Tongue (tissue), 2 donors: ENCODE results near the gene GABRB2. TPM values are rescaled to one million over a fixed set of nuclear protein-coding genes. Genes with fewer than 3 reads are reported as not detected.

ENCODE experiments used
- DNase-seq: peaks from one replicate; pipeline ENCODE4 v3.0.0-alpha.2; 2015
- total RNA-seq: library from RNA; depleted of rRNA; stranded (reverse); fragments of >200 nt; gene quantifications from one replicate; pipeline ENCODE4 v1.2.3, GENCODE V29; 2014

GABRB2 gene
- total RNA-seq, 1 donor from 2014 or later = 0.10 TPM

- DNase-seq = no peak
Measured at GRCh38 chr5:161387121-161387520, 159.4 kb downstream of the GABRB2 start.

DNA sequence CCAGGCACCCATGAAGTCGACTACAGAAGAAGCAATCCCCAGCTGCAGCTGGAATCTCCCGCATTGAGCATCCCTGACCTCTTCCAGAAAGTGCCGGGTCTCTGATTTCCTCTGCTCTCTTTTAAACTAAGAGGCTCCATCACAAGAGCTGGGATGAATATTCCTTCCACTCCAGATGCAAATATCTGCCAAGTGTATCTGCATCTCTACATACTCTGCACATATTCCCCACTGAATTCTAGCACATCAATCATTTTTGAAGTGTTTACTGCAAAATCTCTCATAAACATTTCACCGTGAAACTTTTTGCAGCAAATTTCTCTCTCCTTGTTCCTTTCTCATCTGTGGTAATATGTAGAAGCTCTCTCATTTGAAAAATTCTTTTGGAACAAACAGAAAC lies 161.5 kb downstream of the GABRB2 start:
- peak; percentile 49 for DNase-seq

- peak; percentile 49 for DNase-seq
Measured at GRCh38 chr5:161382685-161383084, 163.8 kb downstream of the GABRB2 start.

GRCh38 chr5:161380486-161380885 lies 166.0 kb downstream of the GABRB2 start:
- DNase-seq = peak; percentile 58

GRCh38 chr5:161378701-161379100 lies 167.8 kb downstream of the GABRB2 start:
- no peak for DNase-seq

GRCh38 chr5:161376034-161376433 lies 170.5 kb downstream of the GABRB2 start:
- no peak for DNase-seq

GRCh38 chr5:161373345-161373707 lies 173.2 kb downstream of the GABRB2 start:
- no peak for DNase-seq

DNA sequence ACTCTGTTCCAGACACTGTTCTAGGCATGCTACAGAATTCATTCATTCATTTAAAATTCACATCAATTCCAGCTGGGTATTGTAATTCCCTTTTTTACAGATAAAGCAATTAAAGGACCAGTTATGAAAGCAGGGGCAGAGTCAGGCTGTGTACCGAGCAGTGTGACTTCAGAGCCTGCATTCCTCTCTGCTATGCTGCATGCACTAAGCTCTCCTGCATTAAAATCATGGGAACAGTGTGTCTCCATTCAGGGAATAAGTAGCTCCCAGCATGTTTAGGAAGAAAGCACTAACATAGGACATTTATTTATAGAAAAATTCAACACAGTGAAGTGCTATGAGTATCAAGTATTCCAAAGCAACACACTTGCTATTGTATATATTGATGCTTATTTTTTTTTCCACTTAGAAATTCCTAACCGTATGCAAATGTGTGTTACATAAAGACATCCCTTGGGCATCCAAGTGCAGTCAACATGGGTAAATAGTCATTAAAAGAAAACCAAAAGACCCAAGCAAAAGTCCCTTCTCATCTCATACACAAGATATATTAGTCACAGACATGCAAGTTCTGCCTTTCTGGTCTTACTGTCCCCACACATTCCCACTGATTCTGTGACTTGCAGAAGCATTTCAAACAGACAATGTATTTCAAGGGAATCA lies 173.7 kb downstream of the GABRB2 start:
- no peak for DNase-seq

GRCh38 chr5:161369022-161369421 lies 177.5 kb downstream of the GABRB2 start:
- no peak for DNase-seq

- no peak for DNase-seq
Measured at GRCh38 chr5:161358446-161358845, 188.1 kb downstream of the GABRB2 start.

- no peak for DNase-seq
Measured at GRCh38 chr5:161344234-161344633, 202.3 kb downstream of the GABRB2 start.

DNA sequence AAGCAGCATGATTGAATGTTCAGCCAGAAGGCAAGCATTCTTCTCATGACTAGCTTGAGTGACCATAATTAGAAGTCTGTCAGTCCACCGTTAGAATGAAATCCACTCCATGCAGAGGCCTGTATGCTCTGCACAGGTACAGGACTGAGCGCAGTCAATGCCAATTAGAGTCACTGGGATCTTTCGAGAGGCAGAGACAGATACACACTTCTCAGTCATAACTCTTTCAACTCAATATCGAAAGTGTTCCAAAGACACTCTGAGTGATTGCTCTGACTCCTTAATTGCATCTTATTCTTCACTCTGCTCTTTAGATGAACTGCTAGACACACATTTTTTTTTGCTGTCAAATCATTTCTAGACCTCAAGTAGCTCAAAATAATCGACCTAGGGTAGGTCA lies 203.6 kb downstream of the GABRB2 start:
- no peak for DNase-seq

- no peak for DNase-seq
Measured at GRCh38 chr5:161340012-161340411, 206.5 kb downstream of the GABRB2 start.

GRCh38 chr5:161333194-161333880 lies 213.2 kb downstream of the GABRB2 start:
- no peak for DNase-seq

GRCh38 chr5:161332343-161332742 lies 214.2 kb downstream of the GABRB2 start:
- DNase-seq = no peak

GRCh38 chr5:161314033-161314432 lies 232.5 kb downstream of the GABRB2 start:
- DNase-seq = no peak

- peak; percentile 9 for DNase-seq
Measured at GRCh38 chr5:161312882-161313281, 233.6 kb downstream of the GABRB2 start.

DNA sequence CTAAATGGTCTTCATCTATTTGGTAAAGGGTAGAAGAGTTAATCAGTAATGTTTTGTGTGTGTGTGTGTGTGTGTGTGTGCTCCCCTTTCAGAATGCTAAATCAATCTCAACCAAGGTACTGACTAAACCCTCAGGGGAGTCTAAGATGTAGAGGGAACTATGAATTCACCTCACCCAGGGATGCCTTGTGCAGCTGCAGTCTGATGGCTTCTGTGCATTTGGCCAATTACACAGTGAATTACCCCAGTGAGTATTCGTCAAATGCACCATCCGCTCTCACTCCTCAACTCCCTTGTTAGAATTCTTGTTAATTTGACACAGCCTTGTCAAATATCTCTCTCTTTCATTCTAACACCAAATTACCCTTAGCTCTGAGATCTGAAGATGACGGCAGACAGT lies 234.6 kb downstream of the GABRB2 start:
- DNase-seq = no peak

- no peak for DNase-seq
Measured at GRCh38 chr5:161311146-161311708, 235.3 kb downstream of the GABRB2 start.

- no peak for DNase-seq
Measured at GRCh38 chr5:161306351-161306995, 240.1 kb downstream of the GABRB2 start.

DNA sequence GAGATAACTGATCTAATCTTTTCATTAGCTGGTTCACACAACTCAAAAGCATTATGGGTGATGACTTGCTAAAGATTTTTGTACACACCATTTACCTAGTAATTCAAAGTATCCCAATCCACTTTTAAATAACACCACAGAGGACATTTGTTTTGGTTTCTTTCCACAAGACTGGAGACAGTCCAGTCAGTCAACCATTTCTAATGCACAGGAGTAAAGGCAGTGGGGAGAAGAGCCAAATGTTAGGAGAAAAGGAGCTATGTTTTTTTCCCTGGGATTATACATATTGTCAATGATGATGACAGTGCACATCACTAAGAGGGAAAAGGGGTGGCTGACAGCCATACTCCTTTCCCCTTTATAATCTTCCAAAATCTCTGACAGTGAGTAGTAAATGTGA lies 240.9 kb downstream of the GABRB2 start:
- DNase-seq = peak; percentile 12

GRCh38 chr5:161302559-161302958 lies 244.0 kb downstream of the GABRB2 start:
- peak; percentile 27 for DNase-seq

- DNase-seq = no peak
Measured at GRCh38 chr5:161301586-161301985, 244.9 kb downstream of the GABRB2 start.
